SK-N-SH (cell line): Measurements from ENCODE around the gene ACTR2.

ENCODE experiments used
- CTCF ChIP-seq: fragments of 200-600 bp; sonication (generic); IDR thresholded peaks from 2 replicates; pipeline ENCODE4 v1.6.1; 2017; ENCODE audit warnings: antibody characterized with exemption, mild to moderate bottlenecking, moderate library complexity
- EP300 ChIP-seq, 2 experiments: IDR thresholded peaks; 2 replicates each; pipeline versions ENCODE4 v1.4.0 to v1.6.1; 2012; ENCODE audit warnings: borderline replicate concordance in 1 of 2, low read depth in 1 of 2, low read length in 1 of 2
- EZH2phosphoT487 ChIP-seq: fragments of 200-600 bp; sonication (generic); IDR thresholded peaks from 2 replicates; pipeline ENCODE4 v1.6.1; 2017; ENCODE audit warnings: low read depth, mixed run types, mild to moderate bottlenecking, antibody characterized with exemption, moderate library complexity, borderline replicate concordance
- FOSL2 ChIP-seq: IDR thresholded peaks from 2 replicates; pipeline ENCODE4 v1.4.0; 2012; ENCODE audit warnings: low read depth, mild to moderate bottlenecking, moderate library complexity, borderline replicate concordance
- GABPA ChIP-seq: IDR thresholded peaks from 2 replicates; pipeline ENCODE4 v1.4.0; 2012; ENCODE audit warnings: low read depth, mild to moderate bottlenecking
- GATA2 ChIP-seq: sonication (generic); formaldehyde crosslinking; IDR thresholded peaks from 2 replicates; pipeline ENCODE4 v1.5.0; 2020; ENCODE audit warnings: mild to moderate bottlenecking, missing genetic modification reagents
- JUND ChIP-seq: IDR thresholded peaks from 2 replicates; pipeline ENCODE4 v1.4.0; 2012
- MAX ChIP-seq: IDR thresholded peaks from 2 replicates; pipeline ENCODE4 v1.4.0; 2012; ENCODE audit warnings: low read depth
- POLR2AphosphoS5 ChIP-seq: IDR thresholded peaks from 2 replicates; pipeline ENCODE4 v1.6.1; 2012; ENCODE audit warnings: low read depth, low read length
- SIN3A ChIP-seq: IDR thresholded peaks from 2 replicates; pipeline ENCODE4 v1.6.1; 2012; ENCODE audit warnings: low read depth, mild to moderate bottlenecking, low read length, moderate library complexity, borderline replicate concordance
- YY1 ChIP-seq: IDR thresholded peaks from 2 replicates; pipeline ENCODE4 v1.4.0; 2012; ENCODE audit warnings: low read depth, mild to moderate bottlenecking

GRCh38 chr2:65256054-65256453 lies 28.4 kb downstream of the ACTR2 start:
- TF ChIP-seq EZH2phosphoT487: no peak
- peak; percentile 32 for TF ChIP-seq CTCF
- no peak for TF ChIP-seq EP300 (IDR thresholded peaks at IDR 0.05; ENCODE audit: borderline replicate concordance in 1 of 2, low read depth in 1 of 2, low read length in 1 of 2)
- no peak for TF ChIP-seq FOSL2
- TF ChIP-seq GATA2 (CRISPR knock-in tag): no peak
- TF ChIP-seq JUND: no peak
- no peak for TF ChIP-seq GABPA
- TF ChIP-seq SIN3A: no peak
- TF ChIP-seq MAX: no peak
- no peak for TF ChIP-seq YY1
- no peak for TF ChIP-seq POLR2AphosphoS5
